Right renal pelvis (tissue), 4 donors: ENCODE measurements around the gene SEMA3D. TPM values are rescaled to one million over a fixed set of nuclear protein-coding genes. Genes with fewer than 3 reads are reported as not detected.
A peak's percentile ranks its signal among the peaks of the same experiment; 100 is the strongest.

ENCODE experiments used
- DNase-seq, 4 donors: peaks; one replicate each; pipeline ENCODE4 v3.0.0-alpha.2; 2013; ENCODE audit warnings: low read depth in 4 of 4, low spot score in 3 of 4, missing footprints in 1 of 4
- polyA plus RNA-seq, 4 donors: library from polyadenylated mRNA; unstranded; fragments of 120-200 nt; gene quantifications; one replicate each; pipeline ENCODE4 v1.2.1, GENCODE V29; 2013; ENCODE audit not compliant: insufficient read length in 4 of 4

SEMA3D gene
- polyA plus RNA-seq, 4 donors: 42.2 to 45.6 (median 43.3) TPM

- peak; percentile 56 to 64 (median 60) for DNase-seq
Observed at GRCh38 chr7:85041605-85042216, 145.1 kb downstream of the SEMA3D start.

DNA sequence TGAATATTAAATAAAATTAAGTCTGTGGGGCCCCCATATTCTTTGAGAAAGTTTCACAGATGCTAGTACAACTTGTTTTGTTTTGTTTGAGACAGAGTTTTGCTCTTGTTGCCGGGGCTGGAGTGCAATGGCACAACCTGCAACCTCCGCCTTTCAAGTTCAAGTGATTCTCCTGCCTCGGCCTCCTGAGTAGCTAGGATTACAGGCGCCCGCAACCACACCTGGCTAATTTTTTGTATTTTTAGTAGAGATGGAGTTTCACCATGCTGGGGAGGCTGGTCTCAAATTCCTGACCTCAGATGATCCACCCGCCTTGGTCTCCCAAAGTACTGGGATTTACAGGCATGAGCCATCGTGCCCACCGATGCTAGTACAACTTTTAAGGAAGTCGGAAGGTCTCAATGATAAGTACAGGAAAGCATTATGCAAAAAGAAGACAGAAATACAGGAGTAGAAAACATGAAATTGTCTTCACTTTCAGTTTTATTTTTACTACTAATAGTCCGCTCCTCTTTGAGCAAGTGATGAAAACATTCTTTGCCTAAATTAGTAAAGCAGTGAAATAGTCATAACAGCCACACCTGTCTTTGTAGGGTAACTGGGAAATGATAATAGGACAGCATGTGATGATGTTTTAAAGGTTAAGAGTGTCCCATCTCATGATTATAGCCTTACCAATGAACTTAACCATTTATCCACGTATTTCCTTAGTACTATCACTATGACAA lies 147.5 kb downstream of the SEMA3D start:
- DNase-seq: no peak

DNA sequence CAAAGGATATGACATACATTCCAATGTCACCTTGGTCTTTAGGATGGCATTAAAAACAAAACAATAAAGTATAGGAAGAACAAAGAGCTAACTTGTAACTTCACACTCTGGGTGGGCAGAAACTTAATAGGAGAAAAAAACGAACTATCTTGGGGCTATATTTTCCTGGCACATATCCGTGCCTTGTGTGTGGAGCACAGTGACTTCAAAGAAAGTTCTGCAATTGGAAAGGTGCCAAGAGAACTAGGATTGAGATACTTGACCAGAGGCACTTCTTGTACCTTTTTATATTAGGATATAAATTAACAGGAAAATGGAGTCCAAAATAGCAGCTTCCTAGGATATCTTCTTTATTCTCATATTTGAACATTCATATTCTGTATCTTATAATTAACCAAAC lies 148.4 kb downstream of the SEMA3D start:
- no peak for DNase-seq

DNA sequence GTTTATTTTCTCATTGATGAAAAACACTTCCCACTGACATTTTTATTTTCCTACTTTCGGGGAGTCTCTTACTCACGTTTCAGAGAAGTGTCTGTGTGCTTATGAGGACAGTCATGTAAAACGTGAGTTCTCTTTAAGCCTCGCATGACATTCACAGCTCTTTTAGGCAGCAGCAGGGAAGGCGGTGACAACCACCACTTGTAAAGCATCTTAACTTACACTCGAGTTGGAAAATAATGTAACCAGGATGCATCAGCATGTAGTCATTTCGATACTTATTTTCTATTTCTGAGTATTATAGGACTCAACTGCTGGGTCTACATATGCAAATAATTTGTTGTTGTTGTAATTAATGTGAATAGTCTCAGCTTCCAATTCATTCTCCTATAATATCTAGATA lies 153.6 kb downstream of the SEMA3D start:
- DNase-seq: no peak

GRCh38 chr7:85031475-85031874 lies 155.4 kb downstream of the SEMA3D start:
- DNase-seq: no peak

DNA sequence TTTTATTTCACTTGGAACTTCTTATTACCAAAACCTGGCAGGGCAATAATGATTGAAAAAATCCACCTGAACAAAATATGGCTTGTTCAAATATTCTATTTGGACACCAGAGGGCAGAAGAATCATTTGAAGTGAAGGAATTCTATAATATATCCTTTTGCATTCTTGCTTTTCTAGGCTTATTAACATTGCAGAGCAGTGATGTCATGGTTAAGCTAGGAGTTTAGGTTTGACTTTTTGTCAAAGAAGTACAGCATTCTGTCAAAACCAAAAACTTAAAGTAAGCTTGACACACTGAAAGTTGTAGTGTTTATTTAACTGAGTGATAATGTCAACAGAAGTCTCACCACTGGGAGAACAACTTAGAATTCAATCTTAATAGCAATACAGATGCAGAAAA lies 156.0 kb downstream of the SEMA3D start:
- peak in 3 of 4 donors; percentile 16 to 29 (median 18) for DNase-seq

DNA sequence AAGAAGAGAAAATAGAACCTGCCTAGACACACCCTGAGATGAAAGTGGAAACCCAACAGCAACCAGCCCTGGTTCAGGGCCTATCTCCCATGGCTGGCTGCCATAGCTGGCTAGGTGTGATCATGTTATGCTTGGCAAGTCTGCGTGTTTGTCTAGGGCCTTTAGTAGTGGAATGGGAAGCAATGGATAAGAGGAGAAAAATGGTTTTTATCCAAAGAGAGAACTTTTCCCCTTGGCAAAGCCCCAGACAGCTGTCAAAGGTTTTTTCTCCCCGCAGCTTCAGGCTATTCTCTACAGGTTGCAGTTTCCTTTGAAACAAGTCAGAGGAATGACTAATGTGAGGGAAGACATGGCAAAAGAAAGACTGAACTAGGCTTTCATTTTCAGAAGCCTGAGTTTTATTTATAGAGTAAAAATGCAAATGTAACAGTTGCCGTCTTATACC lies 161.5 kb downstream of the SEMA3D start:
- no peak for DNase-seq

DNA sequence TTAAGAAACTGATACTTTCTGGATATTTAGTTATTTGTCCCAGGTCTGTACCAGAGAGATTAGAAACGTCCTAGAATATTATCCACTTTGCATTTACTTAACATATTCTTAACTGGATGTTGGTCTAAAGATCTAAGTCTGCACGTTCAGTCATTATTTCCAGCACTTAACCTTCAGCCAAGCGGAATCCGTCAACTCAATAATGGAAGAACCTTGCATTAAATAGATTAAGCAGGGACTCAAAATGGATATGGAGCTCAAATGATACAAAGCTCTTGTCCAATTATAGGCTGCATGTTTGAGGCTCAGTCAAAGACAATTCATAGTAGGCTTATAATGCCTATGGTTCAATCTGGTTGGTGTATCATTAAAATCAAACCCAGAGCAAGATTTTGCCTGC lies 162.9 kb downstream of the SEMA3D start:
- DNase-seq: no peak

DNA sequence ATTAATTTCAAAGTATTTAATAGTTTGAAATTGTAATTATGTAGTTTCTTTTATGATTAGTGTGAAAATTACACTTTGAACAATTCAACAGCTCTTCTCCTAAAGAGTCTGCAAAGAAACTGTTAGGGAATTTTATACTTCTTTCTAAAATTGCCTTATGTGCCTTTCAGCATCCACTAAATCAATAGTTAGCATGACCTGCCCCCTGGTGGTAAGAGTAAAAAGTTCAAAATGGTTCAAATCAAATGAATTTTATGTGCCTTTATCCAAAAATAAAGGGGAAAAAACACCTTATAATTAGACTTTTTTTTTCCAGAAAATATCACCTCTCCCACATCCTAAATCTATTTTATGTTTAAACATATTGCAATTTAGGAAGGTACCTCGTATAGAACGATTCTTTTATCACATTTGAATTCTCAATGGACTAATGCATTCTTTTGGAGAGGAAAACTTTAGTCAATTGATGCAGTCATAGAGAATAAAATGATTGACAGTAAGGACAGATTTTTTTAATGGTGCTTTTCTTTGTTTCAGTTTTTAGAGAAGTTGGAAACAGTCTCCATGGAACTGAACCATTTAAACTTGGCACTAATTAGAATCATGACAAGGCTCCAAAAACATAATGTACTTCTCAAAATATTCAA lies 163.7 kb downstream of the SEMA3D start:
- DNase-seq: peak in 3 of 4 donors; percentile 25 to 36 (median 32)

DNA sequence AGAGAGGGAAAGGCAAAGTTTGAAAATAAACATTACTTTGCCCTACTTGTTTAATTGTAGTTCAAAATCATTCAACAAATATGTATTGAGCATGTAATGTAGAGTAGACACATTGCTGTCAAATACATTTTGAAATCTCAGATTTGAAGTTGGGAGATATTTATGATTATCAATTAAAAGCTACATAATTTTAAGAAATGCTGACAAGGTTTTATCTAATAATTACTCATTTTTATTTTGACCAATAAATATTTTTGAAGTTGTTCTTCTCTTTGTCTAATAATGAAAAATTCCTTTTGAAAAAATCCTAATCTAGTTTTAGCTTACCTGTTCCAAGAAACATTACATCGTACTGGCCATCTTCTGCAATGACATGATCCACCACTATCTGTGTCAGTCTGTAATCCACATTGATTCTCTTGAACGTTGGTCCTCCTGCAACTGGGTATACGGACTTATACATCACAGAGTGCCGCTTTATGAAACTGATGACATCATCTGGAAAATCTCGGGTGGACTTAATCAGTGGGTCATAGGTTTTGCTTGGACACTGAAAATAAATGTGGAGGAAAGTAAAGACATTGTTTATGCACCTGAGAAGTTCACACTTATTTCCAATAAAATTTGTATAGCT lies 164.7 kb downstream of the SEMA3D start:
- DNase-seq: no peak

DNA sequence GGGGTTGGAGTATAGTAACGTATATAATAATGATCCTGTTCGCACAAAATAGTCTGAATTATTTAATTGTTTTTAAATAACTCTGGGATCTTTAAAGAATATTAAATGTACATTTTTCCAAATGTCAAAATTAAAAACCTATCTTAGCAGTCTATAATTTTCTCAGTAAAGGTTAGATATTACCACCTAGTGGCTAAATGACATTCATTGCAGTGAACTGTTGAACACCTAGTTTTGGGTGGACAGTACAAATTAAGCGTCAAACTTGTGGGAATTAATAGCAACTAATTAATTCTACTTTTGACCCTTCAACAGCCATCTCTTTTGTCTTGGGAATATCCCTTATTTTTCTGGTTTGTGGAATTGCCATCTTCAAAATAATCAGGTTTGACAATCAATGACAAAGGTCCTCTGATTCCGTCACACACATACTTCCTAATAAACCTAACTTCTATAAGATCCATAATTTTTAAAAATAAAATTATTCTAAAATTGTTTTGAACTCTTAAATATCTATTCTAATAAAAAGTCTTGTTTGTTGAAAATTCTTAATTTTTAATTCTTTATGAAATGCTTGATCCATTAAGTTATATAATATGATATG lies 165.7 kb downstream of the SEMA3D start:
- DNase-seq: no peak

GRCh38 chr7:85019778-85020177 lies 167.1 kb downstream of the SEMA3D start:
- DNase-seq: no peak

DNA sequence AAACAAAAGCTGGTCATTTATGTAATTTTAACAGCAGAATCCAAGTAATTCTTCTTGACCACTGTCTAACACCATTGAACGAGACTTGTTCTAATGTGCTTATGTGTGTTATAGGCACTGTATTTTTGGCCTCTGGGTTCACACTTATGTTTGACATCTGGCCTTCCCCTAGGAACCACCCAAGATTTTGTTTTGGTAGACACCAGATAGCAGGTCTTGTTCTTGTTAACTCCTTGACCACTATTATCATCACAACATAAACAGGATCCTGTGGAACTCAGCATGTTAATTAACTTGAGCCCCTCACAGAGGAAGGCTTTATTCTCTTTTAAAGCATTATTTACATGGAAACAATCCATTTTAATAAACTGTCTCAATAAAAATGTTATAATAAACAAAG lies 167.7 kb downstream of the SEMA3D start:
- DNase-seq: no peak

- no peak for DNase-seq
Observed at GRCh38 chr7:85018498-85018897, 168.4 kb downstream of the SEMA3D start.

GRCh38 chr7:85016286-85016685 lies 170.6 kb downstream of the SEMA3D start:
- no peak for DNase-seq

GRCh38 chr7:85014936-85015660 lies 171.8 kb downstream of the SEMA3D start:
- DNase-seq: no peak

- DNase-seq: no peak
Observed at GRCh38 chr7:85011127-85011526, 175.7 kb downstream of the SEMA3D start.

DNA sequence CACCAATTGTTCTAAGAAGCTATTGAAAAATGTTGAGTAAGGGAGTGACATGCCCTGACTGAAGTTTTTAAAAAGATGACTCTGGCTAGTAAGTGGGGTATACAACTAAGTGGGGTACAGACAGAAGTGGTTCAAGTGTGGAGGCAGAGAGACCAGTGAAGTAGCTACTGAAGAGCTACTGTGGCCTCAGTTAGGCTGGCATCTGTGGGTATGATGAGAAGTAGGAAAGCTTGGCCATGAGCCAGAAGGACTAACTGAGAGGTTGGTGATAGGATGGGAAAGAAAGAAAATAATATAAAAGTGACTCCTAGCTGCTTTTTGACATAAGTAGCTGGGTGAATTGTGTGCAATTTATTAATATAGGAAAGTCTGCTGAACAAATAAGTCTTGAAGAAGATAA lies 176.6 kb downstream of the SEMA3D start:
- no peak for DNase-seq

DNA sequence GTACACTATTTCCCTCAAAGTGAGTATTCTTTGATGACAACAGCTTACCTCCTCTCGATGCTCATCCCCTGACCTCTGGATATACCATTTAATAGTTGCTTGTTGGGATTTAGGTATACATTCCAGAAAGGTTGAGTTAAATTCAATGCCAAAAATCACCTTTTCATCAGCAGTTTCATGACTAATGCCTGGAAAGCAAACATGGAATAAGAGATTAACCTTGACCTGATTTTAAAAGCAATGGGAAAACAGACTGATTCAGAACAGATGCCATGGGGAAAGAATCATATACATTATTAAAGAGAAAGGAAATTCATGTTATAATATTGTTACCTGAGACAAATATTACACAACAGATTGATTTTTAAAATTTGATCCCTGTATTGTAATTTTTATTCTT lies 180.1 kb downstream of the SEMA3D start:
- DNase-seq: no peak

GRCh38 chr7:85004402-85004801 lies 182.5 kb downstream of the SEMA3D start:
- DNase-seq: no peak
